ELR (cell line): ENCODE data around the gene OBSCN.

ENCODE experiments used
- DNase-seq: peaks from one replicate; pipeline ENCODE4 v3.0.0-alpha.2; 2015; ENCODE audit warnings: low read depth

OBSCN gene

DNA sequence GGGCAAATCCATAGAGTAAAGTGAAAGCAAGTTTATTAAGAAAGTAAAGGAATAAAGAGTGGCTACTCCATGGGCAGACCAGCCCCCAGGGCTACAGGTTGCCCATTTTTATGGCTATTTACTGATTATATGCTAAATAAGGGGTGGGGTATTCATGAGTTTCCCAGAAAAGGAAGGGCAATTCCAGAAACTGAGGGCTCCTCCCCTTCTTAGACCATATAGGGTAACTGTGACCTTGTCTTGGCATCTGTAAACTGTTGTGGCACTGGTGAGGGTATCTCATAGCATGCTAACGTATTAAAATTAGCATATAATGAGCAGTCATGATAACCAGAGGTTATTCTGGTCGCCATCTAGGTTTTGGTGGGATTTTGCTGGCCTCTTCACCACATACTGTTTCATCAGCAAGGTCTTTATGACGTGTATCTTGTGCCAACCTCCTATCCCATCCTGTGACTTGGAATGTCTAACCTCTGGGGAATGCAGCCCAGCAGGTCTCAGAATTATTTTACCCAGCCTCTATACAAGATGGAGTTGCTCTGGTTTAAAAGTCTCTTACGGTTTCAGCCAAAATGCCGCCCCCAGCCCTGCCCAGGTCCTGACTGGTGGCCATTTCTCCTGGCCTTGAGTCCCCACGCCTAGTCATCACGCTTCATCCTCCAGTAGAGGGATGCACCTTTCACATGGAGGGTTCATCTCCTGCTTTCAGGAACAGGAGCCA, 209.8 kb downstream of the OBSCN start:
- peak; percentile 56 for DNase-seq

DNA sequence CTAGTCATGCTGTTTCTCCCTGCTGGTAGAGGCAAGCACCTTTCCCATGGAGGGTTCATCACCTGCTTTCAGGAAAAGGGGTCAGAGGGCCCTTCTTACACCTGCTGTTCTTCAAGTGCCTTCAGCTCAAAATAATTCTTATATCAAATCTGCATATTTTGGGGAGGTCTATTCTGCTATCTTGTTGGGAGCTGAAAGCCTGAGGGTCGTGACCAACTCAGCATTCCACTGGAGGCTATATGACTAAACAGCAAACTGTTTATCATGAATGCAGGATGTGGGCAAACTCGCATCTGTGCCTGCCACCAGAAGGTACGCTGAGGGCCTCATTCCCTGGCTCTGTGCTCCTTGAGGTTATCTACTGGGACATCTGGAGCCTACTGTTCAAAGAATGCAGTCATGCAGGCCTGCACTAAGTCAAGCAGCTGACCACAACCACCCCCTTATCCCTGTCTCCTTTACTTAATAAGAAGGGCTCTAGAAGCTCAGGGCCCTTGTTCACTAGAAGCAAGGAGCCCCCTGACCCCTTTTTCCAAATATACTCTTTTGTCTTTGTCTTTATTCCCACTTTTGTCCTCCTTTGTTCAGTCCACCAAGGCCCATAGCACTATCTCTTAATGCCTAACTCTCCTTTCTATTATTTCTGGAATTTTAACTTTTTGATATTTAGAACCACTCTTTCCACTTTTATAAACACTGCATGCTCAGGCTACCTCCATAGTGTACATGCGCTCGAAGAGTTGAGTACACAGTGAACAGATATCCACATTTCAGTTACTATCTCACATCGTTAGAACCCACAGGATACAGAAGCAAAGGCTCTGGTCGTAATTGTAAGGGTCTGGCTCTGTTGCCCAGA, 213.4 kb downstream of the OBSCN start:
- DNase-seq = peak; percentile 78

- DNase-seq = no peak
Observed at GRCh38 chr1:228423404-228424053, 215.7 kb downstream of the OBSCN start.

DNA sequence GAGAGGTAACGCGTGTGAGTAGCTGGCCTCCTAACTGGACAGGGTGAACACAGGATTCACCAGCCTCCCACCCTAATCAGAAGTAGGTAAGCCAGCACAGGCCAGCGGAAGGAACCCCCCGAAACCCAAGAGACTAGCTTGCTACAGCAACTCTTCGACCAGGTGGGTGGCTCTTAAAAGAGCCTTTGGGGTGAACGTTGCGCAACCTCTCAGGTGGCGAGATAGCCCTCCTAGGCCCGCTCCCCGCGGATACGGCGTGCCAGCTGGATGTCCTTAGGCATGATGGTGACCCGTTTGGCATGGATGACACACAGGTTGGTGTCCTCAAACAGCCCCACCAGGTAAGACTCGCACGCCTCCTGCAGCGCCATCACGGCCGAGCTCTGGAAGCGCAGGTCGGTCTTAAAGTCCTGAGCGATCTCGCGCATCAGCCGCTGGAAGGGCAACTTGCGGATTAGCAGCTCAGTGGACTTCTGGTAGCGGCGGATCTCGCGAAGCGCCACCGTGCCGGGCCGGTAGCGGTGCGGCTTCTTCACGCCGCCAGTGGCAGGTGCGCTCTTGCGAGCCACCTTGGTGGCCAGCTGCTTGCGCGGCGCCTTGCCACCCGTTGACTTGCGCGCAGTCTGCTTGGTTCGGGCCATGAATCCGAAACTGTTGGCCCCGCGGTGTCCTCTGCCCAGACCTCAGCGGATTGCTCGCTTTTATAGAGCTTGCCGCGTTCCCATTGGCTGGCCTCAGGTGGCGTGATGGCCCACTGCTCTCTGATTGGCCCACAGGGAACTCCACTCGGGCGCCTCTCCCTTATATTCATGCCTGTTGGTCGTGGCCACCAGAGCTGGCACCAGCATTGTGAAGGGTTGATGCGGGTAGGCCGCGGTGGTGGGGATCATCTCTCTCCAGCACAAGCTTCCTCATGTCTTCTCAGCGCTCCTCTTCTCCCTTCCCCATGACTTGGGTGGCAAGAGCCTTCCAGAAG, 217.1 kb downstream of the OBSCN start:
- DNase-seq = no peak

- no peak for DNase-seq
Observed at GRCh38 chr1:228426518-228427175, 218.8 kb downstream of the OBSCN start.

- DNase-seq = no peak
Observed at GRCh38 chr1:228428412-228428811, 220.6 kb downstream of the OBSCN start.
